SU-DHL-6 (cell line): ENCODE measurements around the gene MYH11.

Source experiments
- EZH2phosphoT487 ChIP-seq: fragments of 200-600 bp; sonication (generic), shearing (Covaris generic); conservative IDR thresholded peaks from 2 replicates; pipeline ENCODE4 v1.6.1; 2018; ENCODE audit warnings: mild to moderate bottlenecking, antibody characterized with exemption, low read length, moderate library complexity, mixed read lengths
- TF ChIP-seq, protein P1 (sequence below): fragments of 200-600 bp; sonication (generic); IDR thresholded peaks from one replicate; pipeline ENCODE4 v1.5.1; 2017; ENCODE audit warnings: antibody characterized with exemption, mild to moderate bottlenecking, low read length, moderate library complexity; ENCODE audit not compliant: insufficient read depth, poor library complexity, severe bottlenecking

DNA sequence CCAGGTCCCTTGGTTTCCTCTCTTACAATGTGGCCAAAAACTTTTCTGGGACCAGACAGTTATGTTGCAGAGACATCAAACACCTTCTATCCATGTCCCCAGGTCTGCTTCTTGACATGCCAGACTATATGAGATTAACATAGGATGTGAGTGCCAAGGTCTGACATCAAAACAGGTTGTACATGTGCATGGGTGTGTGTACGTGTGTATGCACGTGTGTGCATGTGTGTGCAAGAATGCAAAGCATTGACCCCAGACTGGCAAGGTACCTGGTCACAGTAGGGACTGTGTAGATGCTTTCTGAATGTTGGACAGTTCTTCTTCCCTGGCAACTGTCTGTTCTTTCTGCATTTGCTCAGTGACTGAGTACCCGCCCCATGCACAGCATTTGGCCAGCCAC is 121.2 kb downstream of the MYH11 start:
- TF ChIP-seq, protein P1, sequence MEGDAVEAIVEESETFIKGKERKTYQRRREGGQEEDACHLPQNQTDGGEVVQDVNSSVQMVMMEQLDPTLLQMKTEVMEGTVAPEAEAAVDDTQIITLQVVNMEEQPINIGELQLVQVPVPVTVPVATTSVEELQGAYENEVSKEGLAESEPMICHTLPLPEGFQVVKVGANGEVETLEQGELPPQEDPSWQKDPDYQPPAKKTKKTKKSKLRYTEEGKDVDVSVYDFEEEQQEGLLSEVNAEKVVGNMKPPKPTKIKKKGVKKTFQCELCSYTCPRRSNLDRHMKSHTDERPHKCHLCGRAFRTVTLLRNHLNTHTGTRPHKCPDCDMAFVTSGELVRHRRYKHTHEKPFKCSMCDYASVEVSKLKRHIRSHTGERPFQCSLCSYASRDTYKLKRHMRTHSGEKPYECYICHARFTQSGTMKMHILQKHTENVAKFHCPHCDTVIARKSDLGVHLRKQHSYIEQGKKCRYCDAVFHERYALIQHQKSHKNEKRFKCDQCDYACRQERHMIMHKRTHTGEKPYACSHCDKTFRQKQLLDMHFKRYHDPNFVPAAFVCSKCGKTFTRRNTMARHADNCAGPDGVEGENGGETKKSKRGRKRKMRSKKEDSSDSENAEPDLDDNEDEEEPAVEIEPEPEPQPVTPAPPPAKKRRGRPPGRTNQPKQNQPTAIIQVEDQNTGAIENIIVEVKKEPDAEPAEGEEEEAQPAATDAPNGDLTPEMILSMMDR, result no peak
- no peak for TF ChIP-seq EZH2phosphoT487
